ENCODE measurements around the gene UBAC2.

DNA sequence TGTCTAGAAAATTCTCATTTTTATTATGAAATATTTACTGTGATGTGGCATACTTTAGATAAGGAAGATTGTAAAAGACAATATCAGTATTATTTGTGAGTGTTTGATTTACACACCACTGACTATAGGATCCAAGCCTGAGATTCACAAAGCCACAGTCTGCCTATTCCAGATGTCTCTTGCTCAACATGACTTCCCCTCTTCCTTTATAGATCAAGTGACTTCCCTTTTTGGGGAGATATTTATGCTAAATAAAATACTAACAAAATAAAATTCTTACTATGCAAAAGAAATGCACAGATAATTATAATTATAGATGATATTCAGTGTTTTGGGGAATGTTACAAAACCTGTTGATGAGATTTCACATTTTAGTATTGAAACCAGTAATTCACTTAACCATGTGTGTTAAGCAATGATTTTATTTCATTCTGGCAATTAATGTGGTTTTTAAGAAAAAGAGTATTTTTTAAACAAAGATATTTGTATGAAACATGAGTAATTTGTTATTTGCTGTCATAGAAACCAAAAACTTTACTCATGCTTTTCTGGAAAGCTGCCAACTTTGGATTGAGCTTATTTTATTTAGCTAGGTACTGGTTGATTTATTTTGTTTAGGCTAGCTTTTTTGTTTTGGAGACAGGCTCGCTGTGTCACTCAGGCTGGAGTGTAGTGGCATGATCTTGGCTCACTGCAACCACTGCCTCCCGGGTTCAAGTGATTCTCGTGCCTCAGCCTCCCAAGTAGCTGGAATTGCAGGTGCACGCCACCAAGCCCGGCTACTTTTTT is 120.2 kb downstream of the UBAC2 start:
- peak in 1 of 2 donors; percentile 52 for TF ChIP-seq EP300 (IDR thresholded peaks at IDR 0.05)
- TF ChIP-seq, protein P1, sequence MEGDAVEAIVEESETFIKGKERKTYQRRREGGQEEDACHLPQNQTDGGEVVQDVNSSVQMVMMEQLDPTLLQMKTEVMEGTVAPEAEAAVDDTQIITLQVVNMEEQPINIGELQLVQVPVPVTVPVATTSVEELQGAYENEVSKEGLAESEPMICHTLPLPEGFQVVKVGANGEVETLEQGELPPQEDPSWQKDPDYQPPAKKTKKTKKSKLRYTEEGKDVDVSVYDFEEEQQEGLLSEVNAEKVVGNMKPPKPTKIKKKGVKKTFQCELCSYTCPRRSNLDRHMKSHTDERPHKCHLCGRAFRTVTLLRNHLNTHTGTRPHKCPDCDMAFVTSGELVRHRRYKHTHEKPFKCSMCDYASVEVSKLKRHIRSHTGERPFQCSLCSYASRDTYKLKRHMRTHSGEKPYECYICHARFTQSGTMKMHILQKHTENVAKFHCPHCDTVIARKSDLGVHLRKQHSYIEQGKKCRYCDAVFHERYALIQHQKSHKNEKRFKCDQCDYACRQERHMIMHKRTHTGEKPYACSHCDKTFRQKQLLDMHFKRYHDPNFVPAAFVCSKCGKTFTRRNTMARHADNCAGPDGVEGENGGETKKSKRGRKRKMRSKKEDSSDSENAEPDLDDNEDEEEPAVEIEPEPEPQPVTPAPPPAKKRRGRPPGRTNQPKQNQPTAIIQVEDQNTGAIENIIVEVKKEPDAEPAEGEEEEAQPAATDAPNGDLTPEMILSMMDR (IDR thresholded peaks at IDR 0.05): no peak
- TF ChIP-seq POLR2A (IDR thresholded peaks at IDR 0.05): no peak

Measured in tibial nerve (tissue), 4 donors.